HG02885 (cell line): ENCODE results near the gene GRK5.

Experiments
- ATAC-seq: cut with Tn5 transposase; IDR thresholded peaks from one replicate; pipeline ENCODE4 v1.9.1; 2021; ENCODE audit warnings: mild to moderate bottlenecking; ENCODE audit not compliant: unreplicated experiment, poor library complexity

GRK5 gene

GRCh38 chr10:119483839-119484238 lies 276.5 kb downstream of the GRK5 start:
- no peak for ATAC-seq

- no peak for ATAC-seq
These were observed 281.3 kb downstream of the GRK5 start for GRCh38 chr10:119488675-119489074.

- no peak for ATAC-seq
These were observed 282.6 kb downstream of the GRK5 start for GRCh38 chr10:119489991-119490326.

- ATAC-seq, result no peak
These were observed 284.8 kb downstream of the GRK5 start for GRCh38 chr10:119491966-119492757.

- no peak for ATAC-seq
These were observed 285.8 kb downstream of the GRK5 start for GRCh38 chr10:119493155-119493554.

GRCh38 chr10:119494236-119495020 lies 287.1 kb downstream of the GRK5 start:
- no peak for ATAC-seq

GRCh38 chr10:119495021-119495505 lies 287.7 kb downstream of the GRK5 start:
- ATAC-seq, result no peak

- ATAC-seq, result no peak
These were observed 288.2 kb downstream of the GRK5 start for GRCh38 chr10:119495545-119495944.

GRCh38 chr10:119496273-119496672 lies 288.9 kb downstream of the GRK5 start:
- peak; percentile 90 for ATAC-seq

GRCh38 chr10:119497243-119497642 lies 289.9 kb downstream of the GRK5 start:
- no peak for ATAC-seq

- peak; percentile 32 for ATAC-seq
These were observed 291.7 kb downstream of the GRK5 start for GRCh38 chr10:119498889-119499676.

- no peak for ATAC-seq
These were observed 292.3 kb downstream of the GRK5 start for GRCh38 chr10:119499677-119500002.

- no peak for ATAC-seq
These were observed 292.9 kb downstream of the GRK5 start for GRCh38 chr10:119500123-119500795.

GRCh38 chr10:119500821-119501220 lies 293.4 kb downstream of the GRK5 start:
- no peak for ATAC-seq

GRCh38 chr10:119501690-119502089 lies 294.3 kb downstream of the GRK5 start:
- ATAC-seq, result no peak

GRCh38 chr10:119502209-119502608 lies 294.8 kb downstream of the GRK5 start:
- ATAC-seq, result peak; percentile 57

GRCh38 chr10:119502618-119503155 lies 295.3 kb downstream of the GRK5 start:
- no peak for ATAC-seq

GRCh38 chr10:119503821-119504220 lies 296.4 kb downstream of the GRK5 start:
- ATAC-seq, result no peak

GRCh38 chr10:119504651-119505050 lies 297.3 kb downstream of the GRK5 start:
- ATAC-seq, result no peak

- no peak for ATAC-seq
These were observed 297.8 kb downstream of the GRK5 start for GRCh38 chr10:119505131-119505551.
